ES-I3 (cell line): ENCODE results near the gene ARCN1.

Source experiments
- H3K36me3 ChIP-seq: 2 replicates; pipeline ENCODE4 v1.6.1; 2013; ENCODE audit warnings: mild to moderate bottlenecking, low read length, control low read depth, moderate library complexity; ENCODE audit not compliant: insufficient read depth
- H3K4me1 ChIP-seq: 2 replicates; pipeline ENCODE4 v1.6.1; 2013; ENCODE audit warnings: mild to moderate bottlenecking, control low read depth, low read length; ENCODE audit not compliant: insufficient read depth
- H3K9ac ChIP-seq: 2 replicates; pipeline ENCODE4 v1.6.1; 2013; ENCODE audit warnings: low read depth, mild to moderate bottlenecking, low read length, moderate library complexity
- H3K9me3 ChIP-seq: 2 replicates; pipeline ENCODE4 v1.6.1; 2013; ENCODE audit warnings: mild to moderate bottlenecking, low read length, moderate library complexity; ENCODE audit not compliant: control insufficient read depth, insufficient read depth

ARCN1 gene

DNA sequence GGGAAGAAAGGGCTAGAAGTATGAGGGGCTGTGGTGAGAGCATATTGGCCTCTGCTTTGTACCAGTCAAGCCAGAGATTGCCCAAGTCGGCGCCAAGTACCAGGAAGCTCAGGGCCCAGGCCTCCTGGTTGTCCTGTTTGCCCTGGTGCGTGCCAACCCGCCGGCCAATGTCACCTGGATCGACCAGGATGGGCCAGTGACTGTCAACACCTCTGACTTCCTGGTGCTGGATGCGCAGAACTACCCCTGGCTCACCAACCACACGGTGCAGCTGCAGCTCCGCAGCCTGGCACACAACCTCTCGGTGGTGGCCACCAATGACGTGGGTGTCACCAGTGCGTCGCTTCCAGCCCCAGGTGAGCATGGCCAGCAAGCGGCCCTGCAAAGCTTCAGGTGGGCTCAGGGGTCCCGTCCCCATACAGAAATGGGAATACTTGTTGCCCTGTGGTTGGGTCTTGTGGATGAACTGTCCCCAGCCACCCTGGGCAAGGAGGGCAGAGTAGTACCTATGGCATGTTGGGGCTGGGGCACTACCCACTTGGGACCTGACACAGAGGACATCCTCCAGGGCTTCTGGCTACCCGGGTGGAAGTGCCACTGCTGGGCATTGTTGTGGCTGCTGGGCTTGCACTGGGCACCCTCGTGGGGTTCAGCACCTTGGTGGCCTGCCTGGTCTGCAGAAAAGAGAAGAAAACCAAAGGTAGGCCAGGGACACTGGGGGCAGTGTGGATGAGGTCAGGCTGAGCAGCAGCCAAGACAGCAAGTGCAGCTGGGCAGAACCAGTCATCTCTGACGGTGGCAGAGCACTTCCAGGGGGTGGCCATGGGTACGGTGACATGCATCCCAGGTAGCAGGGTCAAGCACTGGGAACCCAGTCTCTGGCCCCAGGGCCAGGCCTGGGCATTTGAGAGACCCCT is 39.1 kb upstream of the ARCN1 start:
- Histone ChIP-seq H3K9me3 (no peaks in the 10 kb centered on the region), H3K9ac (no peak overlapping the region), H3K4me1 (peaks cover 9% of the 10 kb centered on the region), H3K36me3 (no peaks in the 10 kb centered on the region)

DNA sequence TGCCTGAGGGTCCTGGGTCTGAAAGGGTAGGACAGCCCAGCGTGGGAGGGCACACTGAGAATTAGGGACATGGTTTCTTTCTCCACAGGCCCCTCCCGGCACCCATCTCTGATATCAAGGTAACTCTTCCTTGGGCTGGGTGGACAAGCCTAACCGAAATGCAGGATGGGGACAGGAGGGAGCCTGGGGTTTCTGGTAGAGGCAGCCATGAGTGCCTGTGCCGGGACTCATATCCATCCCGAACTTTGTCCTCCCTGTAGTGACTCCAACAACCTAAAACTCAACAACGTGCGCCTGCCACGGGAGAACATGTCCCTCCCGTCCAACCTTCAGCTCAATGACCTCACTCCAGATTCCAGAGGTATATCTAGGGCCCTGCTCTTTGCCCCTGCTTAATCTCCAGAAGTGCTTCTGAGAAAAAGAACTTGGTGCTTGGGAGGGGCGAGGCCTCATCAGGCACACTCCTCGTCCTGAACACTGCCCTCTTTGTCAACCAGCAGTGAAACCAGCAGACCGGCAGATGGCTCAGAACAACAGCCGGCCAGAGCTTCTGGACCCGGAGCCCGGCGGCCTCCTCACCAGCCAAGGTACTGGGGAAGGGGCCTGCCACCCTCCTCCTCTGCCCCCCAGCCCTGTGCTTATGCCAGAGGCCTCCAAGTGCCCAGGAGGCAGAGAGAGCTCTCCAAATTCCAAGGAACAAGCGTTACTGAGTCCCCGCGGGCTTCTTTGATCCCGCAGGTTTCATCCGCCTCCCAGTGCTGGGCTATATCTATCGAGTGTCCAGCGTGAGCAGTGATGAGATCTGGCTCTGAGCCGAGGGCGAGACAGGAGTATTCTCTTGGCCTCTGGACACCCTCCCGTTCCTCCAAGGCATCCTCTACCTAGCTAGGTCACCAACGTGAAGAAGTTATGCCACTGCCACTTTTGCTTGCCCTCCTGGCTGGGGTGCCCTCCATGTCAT is 38.2 kb upstream of the ARCN1 start:
- H3K36me3 ChIP-seq, result no peaks in the 10 kb centered on the region
- no peaks in the 10 kb centered on the region for H3K9me3 ChIP-seq
- peaks cover 9% of the 10 kb centered on the region for H3K4me1 ChIP-seq
- H3K9ac ChIP-seq, result no peak overlapping the region

DNA sequence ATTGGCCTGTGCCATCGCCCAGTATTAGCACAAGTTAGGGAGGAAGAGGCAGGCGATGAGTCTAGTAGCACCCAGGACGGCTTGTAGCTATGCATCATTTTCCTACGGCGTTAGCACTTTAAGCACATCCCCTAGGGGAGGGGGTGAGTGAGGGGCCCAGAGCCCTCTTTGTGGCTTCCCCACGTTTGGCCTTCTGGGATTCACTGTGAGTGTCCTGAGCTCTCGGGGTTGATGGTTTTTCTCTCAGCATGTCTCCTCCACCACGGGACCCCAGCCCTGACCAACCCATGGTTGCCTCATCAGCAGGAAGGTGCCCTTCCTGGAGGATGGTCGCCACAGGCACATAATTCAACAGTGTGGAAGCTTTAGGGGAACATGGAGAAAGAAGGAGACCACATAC is 36.9 kb upstream of the ARCN1 start:
- no peak overlapping the region for H3K9ac ChIP-seq
- no peaks in the 10 kb centered on the region; the same call in 1 of the 2 replicates for H3K4me1 ChIP-seq
- H3K36me3 ChIP-seq, result no peaks in the 10 kb centered on the region
- no peaks in the 10 kb centered on the region for H3K9me3 ChIP-seq

- H3K4me1 ChIP-seq, result no peaks in the 10 kb centered on the region
Observed at GRCh38 chr11:118536726-118537125, 35.5 kb upstream of the ARCN1 start.

DNA sequence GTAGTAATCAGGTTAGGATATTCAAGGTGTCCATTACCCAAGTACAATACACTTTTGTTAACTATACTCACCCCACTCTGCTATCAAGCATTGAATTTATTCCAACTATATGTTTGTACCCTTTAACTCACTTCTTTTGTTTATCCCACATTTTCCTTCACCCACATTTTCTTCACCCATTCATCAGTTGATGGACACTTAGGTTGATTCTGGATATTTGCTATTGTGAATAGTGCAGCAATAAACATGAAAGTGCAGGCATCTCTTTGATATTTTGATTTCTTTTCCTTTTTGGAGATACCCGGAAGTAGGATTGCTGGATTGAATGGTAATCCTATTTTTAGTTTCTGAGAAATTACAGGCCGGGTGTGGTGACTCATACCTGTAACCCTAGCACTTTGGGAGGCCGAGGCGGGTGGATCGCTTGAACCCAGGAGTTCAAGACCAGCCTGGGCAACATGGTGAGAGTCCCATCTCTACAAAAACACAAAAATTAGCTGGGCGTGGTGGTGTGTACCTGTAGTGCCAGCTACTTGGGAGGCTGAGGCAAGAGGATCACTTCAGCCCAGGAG is 34.7 kb upstream of the ARCN1 start:
- Histone ChIP-seq H3K36me3 (peaks cover 5% of the 10 kb centered on the region; the same call in 1 of the 2 replicates), H3K9me3 (no peaks in the 10 kb centered on the region), H3K4me1 (no peaks in the 10 kb centered on the region), H3K9ac (no peak overlapping the region)

More at GRCh38 chr11:118536726-118537125, 35.5 kb upstream of the ARCN1 start:
- Histone ChIP-seq H3K9ac (no peak overlapping the region), H3K36me3 (peaks cover 5% of the 10 kb centered on the region; the same call in 1 of the 2 replicates), H3K9me3 (no peaks in the 10 kb centered on the region)

DNA sequence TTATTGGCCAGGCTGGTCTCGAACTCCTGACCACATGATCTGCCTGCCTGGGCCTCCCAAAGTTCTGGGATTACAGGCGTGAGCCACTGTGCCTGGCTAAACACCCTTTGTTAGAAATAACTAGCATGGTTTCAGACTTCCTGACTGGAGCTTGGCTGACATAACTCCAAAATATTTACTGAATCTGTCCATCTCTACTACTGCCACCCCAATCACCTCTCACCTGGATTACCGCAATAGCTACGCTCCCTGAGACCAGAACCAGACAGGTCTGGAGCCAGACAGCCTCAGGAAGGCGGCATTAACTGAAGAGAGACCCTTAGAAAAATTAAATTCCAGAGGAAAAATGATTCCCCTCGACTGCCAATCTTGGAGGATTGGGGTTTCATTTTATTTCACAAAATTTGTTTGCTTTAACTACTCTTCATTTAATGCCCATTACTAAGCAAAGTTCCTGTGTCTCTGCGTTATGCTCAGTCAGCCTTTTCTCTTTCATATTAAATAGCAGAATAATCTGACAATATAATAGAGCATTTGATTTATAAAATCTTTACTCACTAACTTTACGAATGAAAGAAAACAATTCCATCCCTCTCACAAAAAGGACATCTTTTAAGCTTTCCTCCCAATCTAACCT is 28.1 kb upstream of the ARCN1 start:
- Histone ChIP-seq H3K9ac (no peak overlapping the region), H3K4me1 (no peaks in the 10 kb centered on the region), H3K36me3 (peaks cover 11% of the 10 kb centered on the region; the same call in 1 of the 2 replicates), H3K9me3 (no peaks in the 10 kb centered on the region)

GRCh38 chr11:118544647-118545010 is 27.6 kb upstream of the ARCN1 start:
- Histone ChIP-seq H3K36me3 (peaks cover 11% of the 10 kb centered on the region; the same call in 1 of the 2 replicates), H3K4me1 (no peaks in the 10 kb centered on the region), H3K9ac (no peak overlapping the region), H3K9me3 (no peaks in the 10 kb centered on the region)

DNA sequence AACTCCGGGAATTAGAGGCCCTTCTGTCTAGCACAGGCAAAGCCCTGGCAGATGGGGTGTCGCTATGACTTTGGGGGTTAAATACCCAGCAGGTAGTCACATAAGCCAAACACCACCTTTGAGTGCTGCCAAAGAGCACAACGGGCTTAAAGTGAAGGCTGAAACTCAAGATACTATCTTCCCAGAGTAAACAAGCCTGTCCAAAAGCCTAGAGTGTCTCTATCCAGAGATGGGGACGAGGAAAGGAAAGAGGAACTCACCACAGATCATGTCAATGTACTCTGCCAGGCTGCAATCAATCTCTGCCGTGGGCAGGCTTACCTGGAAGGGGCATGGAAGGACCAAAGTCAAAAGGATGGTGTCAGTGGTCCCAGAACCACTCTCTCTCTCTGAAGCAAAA is 26.7 kb upstream of the ARCN1 start:
- Histone ChIP-seq H3K9ac (no peak overlapping the region), H3K4me1 (no peaks in the 10 kb centered on the region), H3K9me3 (no peaks in the 10 kb centered on the region), H3K36me3 (peaks cover 11% of the 10 kb centered on the region; the same call in 1 of the 2 replicates)

- no peaks in the 10 kb centered on the region for H3K4me1 ChIP-seq
- peaks cover 12% of the 10 kb centered on the region; the same call in 1 of the 2 replicates for H3K36me3 ChIP-seq
- H3K9me3 ChIP-seq, result no peaks in the 10 kb centered on the region
- H3K9ac ChIP-seq, result no peak overlapping the region
Observed at GRCh38 chr11:118547132-118547531, 25.1 kb upstream of the ARCN1 start.

GRCh38 chr11:118552341-118552740 is 19.9 kb upstream of the ARCN1 start:
- no peaks in the 10 kb centered on the region for H3K9me3 ChIP-seq
- peaks cover 12% of the 10 kb centered on the region; the same call in 1 of the 2 replicates for H3K36me3 ChIP-seq
- H3K9ac ChIP-seq, result no peak overlapping the region
- no peaks in the 10 kb centered on the region for H3K4me1 ChIP-seq

DNA sequence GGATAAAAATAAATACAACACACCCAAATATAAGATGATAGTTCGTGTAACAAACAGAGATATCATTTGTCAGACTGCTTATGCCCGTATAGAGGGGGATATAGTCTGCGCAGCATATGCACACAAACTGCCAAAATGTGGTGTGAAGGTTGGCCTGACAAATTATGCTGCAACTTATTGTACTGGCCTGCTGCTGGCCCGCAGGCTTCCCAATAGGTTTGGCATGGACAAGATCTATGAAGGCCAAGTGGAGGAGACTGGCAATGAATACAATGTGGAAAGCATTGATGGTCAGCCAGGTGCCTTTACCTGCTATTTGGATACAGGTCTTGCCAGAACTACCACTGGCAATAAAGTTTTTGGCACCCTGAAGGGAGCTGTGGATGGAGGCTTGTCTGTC is 11.4 kb upstream of the ARCN1 start:
- Histone ChIP-seq H3K9me3 (no peaks in the 10 kb centered on the region), H3K4me1 (no peaks in the 10 kb centered on the region), H3K36me3 (peaks cover 5% of the 10 kb centered on the region; the same call in 1 of the 2 replicates), H3K9ac (no peak overlapping the region)

DNA sequence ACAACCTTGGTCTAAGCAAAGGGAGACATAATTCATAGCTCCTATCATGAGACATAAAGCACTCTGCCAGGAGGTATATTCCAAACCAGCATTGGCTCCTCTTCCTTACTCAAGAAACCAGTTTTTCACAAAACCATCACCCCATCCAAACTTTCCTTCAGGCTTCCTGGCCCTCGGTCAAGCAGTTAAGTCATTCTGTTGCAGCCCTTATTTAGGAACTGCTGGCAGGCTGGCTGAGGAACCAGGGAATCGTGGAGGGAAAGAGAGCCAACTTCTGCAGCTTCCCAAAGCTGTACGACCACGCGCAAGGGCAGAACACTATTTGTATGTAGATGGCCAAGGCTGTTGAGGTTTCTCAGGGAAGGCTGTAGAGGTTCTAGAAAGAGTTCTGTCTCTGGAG is 7.2 kb upstream of the ARCN1 start:
- H3K9ac ChIP-seq, result no peak overlapping the region

DNA sequence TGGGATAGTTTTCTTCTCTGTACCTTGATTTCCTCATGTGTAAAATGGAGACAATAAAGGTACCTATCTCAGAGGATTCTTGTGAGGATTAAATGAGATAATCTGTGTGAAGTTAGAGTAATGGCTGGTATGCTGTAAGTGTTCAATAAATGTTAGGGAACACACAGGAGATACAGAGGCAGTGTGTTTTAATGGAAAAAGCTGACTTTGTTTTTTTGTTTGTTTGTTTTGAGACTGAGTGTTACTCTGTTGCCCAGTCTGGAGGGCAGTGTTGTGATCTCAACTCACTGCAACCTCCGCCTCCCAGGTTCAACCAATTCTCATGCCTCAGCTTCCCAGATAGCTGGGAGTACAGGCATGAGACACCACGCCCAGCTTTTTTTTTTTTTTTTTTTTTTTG is 2.5 kb upstream of the ARCN1 start:
- no peaks in the 10 kb centered on the region for H3K36me3 ChIP-seq
- no peak overlapping the region for H3K9ac ChIP-seq
- no peaks in the 10 kb centered on the region for H3K9me3 ChIP-seq
- peaks cover 3% of the 10 kb centered on the region; the same call in 1 of the 2 replicates for H3K4me1 ChIP-seq

More for the DNA sequence above, 7.2 kb upstream of the ARCN1 start:
- H3K36me3 ChIP-seq, result no peaks in the 10 kb centered on the region
- no peaks in the 10 kb centered on the region for H3K9me3 ChIP-seq
- H3K4me1 ChIP-seq, result no peaks in the 10 kb centered on the region

DNA sequence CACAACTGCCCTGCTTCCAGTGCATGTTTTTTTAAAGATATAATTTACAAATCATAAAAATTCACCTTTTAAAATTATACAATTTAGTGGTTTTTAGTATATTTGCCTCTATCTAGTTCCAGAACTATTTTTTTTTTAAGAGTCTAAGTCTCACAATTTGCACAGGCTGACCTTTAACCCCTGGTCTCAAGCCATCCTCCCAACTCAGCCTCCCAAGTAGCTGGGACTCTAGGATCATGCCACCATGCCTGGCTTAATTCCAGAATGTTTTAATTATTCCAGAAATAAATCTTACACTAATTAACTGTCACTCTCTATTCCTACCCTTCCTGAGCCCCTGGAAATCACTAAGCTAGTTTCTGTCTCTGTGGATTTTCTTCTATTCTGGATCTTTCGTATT is 1.4 kb upstream of the ARCN1 start:
- Histone ChIP-seq H3K4me1 (peaks cover 3% of the 10 kb centered on the region; the same call in 1 of the 2 replicates), H3K36me3 (no peaks in the 10 kb centered on the region), H3K9ac (no peak overlapping the region), H3K9me3 (no peaks in the 10 kb centered on the region)
